ENCODE data around the gene TMOD2.

The TMOD2 gene

GRCh38 chr15:51818150-51818549 lies 66.8 kb downstream of the TMOD2 start:
- Histone ChIP-seq H4K20me1 (ENCODE audit: insufficient read depth, low read length, poor library complexity, severe bottlenecking) (no peaks in the 10 kb centered on the region), H3K36me3 (ENCODE audit: insufficient read depth, low read length) (no peaks in the 10 kb centered on the region), H3K9me2 (replicated peaks; ENCODE audit: low read depth, low read length) (no peaks in the 10 kb centered on the region), H3K4me3 (ENCODE audit: low read length, poor library complexity, severe bottlenecking) (no peak overlapping the region), H2AFZ (ENCODE audit: low read length) (no peak overlapping the region), H3K9ac (ENCODE audit: low read depth, low read length, poor library complexity, severe bottlenecking) (no peak overlapping the region), H3K27me3 (ENCODE audit: insufficient read depth, low read length, poor library complexity, severe bottlenecking) (no peaks in the 10 kb centered on the region), H3K79me2 (ENCODE audit: insufficient read depth, low read length) (no peaks in the 10 kb centered on the region), H3K9me3 (ENCODE audit: insufficient read depth, low read depth, low read length) (no peaks in the 10 kb centered on the region; the same call in 1 of the 2 replicates), H3F3A (ENCODE audit: low read depth) (no peaks in the 10 kb centered on the region), H3K4me1 (ENCODE audit: insufficient read depth, low read length, poor library complexity, severe bottlenecking) (no peaks in the 10 kb centered on the region), H3K4me2 (ENCODE audit: low read depth, low read length, poor library complexity, severe bottlenecking) (no peak overlapping the region)
- no peak for TF ChIP-seq EZH2phosphoT487 (IDR thresholded peaks at IDR 0.05; ENCODE audit: borderline replicate concordance)
- no peak for TF ChIP-seq CTCF (conservative IDR thresholded peaks at IDR 0.05; ENCODE audit: low read length)

- Histone ChIP-seq H3K4me3 (ENCODE audit: low read length, poor library complexity, severe bottlenecking) (no peak overlapping the region), H3K36me3 (ENCODE audit: insufficient read depth, low read length) (no peaks in the 10 kb centered on the region), H3F3A (ENCODE audit: low read depth) (no peaks in the 10 kb centered on the region), H3K4me2 (ENCODE audit: low read depth, low read length, poor library complexity, severe bottlenecking) (no peak overlapping the region), H3K79me2 (ENCODE audit: insufficient read depth, low read length) (peaks cover 10% of the 10 kb centered on the region), H3K9me2 (replicated peaks; ENCODE audit: low read depth, low read length) (no peaks in the 10 kb centered on the region), H3K9ac (ENCODE audit: low read depth, low read length, poor library complexity, severe bottlenecking) (no peak overlapping the region), H3K9me3 (ENCODE audit: insufficient read depth, low read depth, low read length) (no peaks in the 10 kb centered on the region; the same call in 1 of the 2 replicates), H3K27me3 (ENCODE audit: insufficient read depth, low read length, poor library complexity, severe bottlenecking) (no peaks in the 10 kb centered on the region), H2AFZ (ENCODE audit: low read length) (no peak overlapping the region), H3K4me1 (ENCODE audit: insufficient read depth, low read length, poor library complexity, severe bottlenecking) (no peaks in the 10 kb centered on the region), H4K20me1 (ENCODE audit: insufficient read depth, low read length, poor library complexity, severe bottlenecking) (peaks cover 2% of the 10 kb centered on the region)
- TF ChIP-seq CTCF (conservative IDR thresholded peaks at IDR 0.05; ENCODE audit: low read length) (no peak), EZH2phosphoT487 (IDR thresholded peaks at IDR 0.05; ENCODE audit: borderline replicate concordance) (no peak)
Observed at GRCh38 chr15:51825698-51826097, 74.3 kb downstream of the TMOD2 start.

- H3K9me3 ChIP-seq (ENCODE audit: insufficient read depth, low read depth, low read length), result no peaks in the 10 kb centered on the region
- H3F3A ChIP-seq (ENCODE audit: low read depth), result no peaks in the 10 kb centered on the region
- peak overlapping the region; percentile 36 for H3K4me2 ChIP-seq (ENCODE audit: low read depth, low read length, poor library complexity, severe bottlenecking)
- no peaks in the 10 kb centered on the region for H3K36me3 ChIP-seq (ENCODE audit: insufficient read depth, low read length)
- H3K27me3 ChIP-seq (ENCODE audit: insufficient read depth, low read length, poor library complexity, severe bottlenecking), result no peaks in the 10 kb centered on the region
- no peak overlapping the region for H3K9ac ChIP-seq (ENCODE audit: low read depth, low read length, poor library complexity, severe bottlenecking)
- no peak for TF ChIP-seq EZH2phosphoT487 (IDR thresholded peaks at IDR 0.05; ENCODE audit: borderline replicate concordance)
- no peak for TF ChIP-seq CTCF (conservative IDR thresholded peaks at IDR 0.05; ENCODE audit: low read length)
- H3K4me3 ChIP-seq (ENCODE audit: low read length, poor library complexity, severe bottlenecking), result peak overlapping the region; percentile 81
- H3K79me2 ChIP-seq (ENCODE audit: insufficient read depth, low read length), result peaks cover 41% of the 10 kb centered on the region
- peaks cover 30% of the 10 kb centered on the region for H4K20me1 ChIP-seq (ENCODE audit: insufficient read depth, low read length, poor library complexity, severe bottlenecking)
- H3K4me1 ChIP-seq (ENCODE audit: insufficient read depth, low read length, poor library complexity, severe bottlenecking), result peaks cover 27% of the 10 kb centered on the region
- H3K9me2 ChIP-seq (replicated peaks; ENCODE audit: low read depth, low read length), result no peaks in the 10 kb centered on the region
- peak overlapping the region; percentile 88 for H2AFZ ChIP-seq (ENCODE audit: low read length)
Observed at GRCh38 chr15:51828621-51829375, 77.4 kb downstream of the TMOD2 start.

Measured in Loucy (cell line).